GM12873 (cell line): ENCODE measurements around the gene EXOC2.

Experiments used
- CTCF ChIP-seq: IDR thresholded peaks from 2 replicates; pipeline ENCODE4 v1.5.1; 2012; ENCODE audit warnings: low read depth, mild to moderate bottlenecking, moderate library complexity, low read length, control low read depth; ENCODE audit not compliant: insufficient read depth; ENCODE audit errors: missing control alignments

Gene EXOC2

GRCh38 chr6:514396-514978 is 178.5 kb downstream of the EXOC2 start:
- no peak for TF ChIP-seq CTCF

- TF ChIP-seq CTCF: no peak
Measured at GRCh38 chr6:513961-514360, 179.0 kb downstream of the EXOC2 start.

- no peak for TF ChIP-seq CTCF
Measured at GRCh38 chr6:513058-513457, 179.9 kb downstream of the EXOC2 start.

GRCh38 chr6:511488-512137 is 181.3 kb downstream of the EXOC2 start:
- no peak for TF ChIP-seq CTCF

GRCh38 chr6:509676-510075 is 183.3 kb downstream of the EXOC2 start:
- TF ChIP-seq CTCF: no peak

- TF ChIP-seq CTCF: no peak
Measured at GRCh38 chr6:508614-509013, 184.3 kb downstream of the EXOC2 start.

GRCh38 chr6:508006-508405 is 184.9 kb downstream of the EXOC2 start:
- TF ChIP-seq CTCF: no peak
